HepG2 (cell line): ENCODE measurements around the gene LIME1. TPM values are rescaled to one million over a fixed set of nuclear protein-coding genes. Genes with fewer than 3 reads are reported as not detected.

Experiments used
- ATF4 ChIP-seq, 2 experiments: fragments of 450-650 bp in 1 of 2; sonication (generic) in 1 of 2; formaldehyde crosslinking; IDR thresholded peaks; 2 replicates each; pipeline versions ENCODE4 v1.5.0 to v1.8.0; 2020 to 2022; ENCODE audit warnings: mild to moderate bottlenecking in 1 of 2, missing genetic modification reagents in 1 of 2
- ESRRA ChIP-seq: sonication (generic); formaldehyde crosslinking; IDR thresholded peaks from 2 replicates; pipeline ENCODE4 v1.5.1; 2020; ENCODE audit warnings: mild to moderate bottlenecking, low read depth, missing genetic modification reagents
- ETV5 ChIP-seq: IDR thresholded peaks from 2 replicates; pipeline ENCODE4 v1.6.1; 2018; ENCODE audit warnings: missing biosample characterization, missing genetic modification reagents, inconsistent platforms, borderline replicate concordance
- GABPA ChIP-seq, 2 experiments: IDR thresholded peaks; 2 replicates each; pipeline ENCODE4 v1.6.1; 2011 to 2016; ENCODE audit warnings: low read depth in 2 of 2, low read length in 1 of 2, missing biosample characterization in 1 of 2, missing genetic modification characterization in 1 of 2
- GABPB1 ChIP-seq: IDR thresholded peaks from 2 replicates; pipeline ENCODE4 v1.6.1; 2016; ENCODE audit warnings: mild to moderate bottlenecking, missing genetic modification reagents, moderate library complexity, missing compliant biosample characterization
- HOXA5 ChIP-seq: sonication (generic); formaldehyde crosslinking; IDR thresholded peaks from 2 replicates; pipeline ENCODE4 v1.4.0; 2020; ENCODE audit warnings: missing genetic modification reagents
- IKZF5 ChIP-seq: IDR thresholded peaks from 2 replicates; pipeline ENCODE4 v1.6.1; 2018; ENCODE audit warnings: missing genetic modification reagents, mild to moderate bottlenecking, missing compliant biosample characterization
- KLF12 ChIP-seq: sonication (generic); formaldehyde crosslinking; IDR thresholded peaks from 2 replicates; pipeline ENCODE4 v1.4.0; 2020; ENCODE audit warnings: missing genetic modification reagents, borderline replicate concordance
- PRDM10 ChIP-seq: sonication (generic); formaldehyde crosslinking; IDR thresholded peaks from 2 replicates; pipeline ENCODE4 v1.4.0; 2020; ENCODE audit warnings: low read depth, missing genetic modification reagents
- RARG ChIP-seq: sonication (generic); formaldehyde crosslinking; IDR thresholded peaks from 2 replicates; pipeline ENCODE4 v1.4.0; 2020; ENCODE audit warnings: low read depth, mild to moderate bottlenecking, missing genetic modification reagents
- SIN3B ChIP-seq: fragments of 150-350 bp; IDR thresholded peaks from 2 replicates; pipeline ENCODE4 v1.6.1; 2014; ENCODE audit warnings: low read length
- ZNF12 ChIP-seq: sonication (generic); formaldehyde crosslinking; IDR thresholded peaks from 2 replicates; pipeline ENCODE4 v1.5.0; 2020; ENCODE audit warnings: missing genetic modification reagents
- ZNF142 ChIP-seq: sonication (generic); formaldehyde crosslinking; IDR thresholded peaks from 2 replicates; pipeline ENCODE4 v1.4.0; 2020; ENCODE audit warnings: missing genetic modification reagents
- ZNF468 ChIP-seq: sonication (generic); formaldehyde crosslinking; IDR thresholded peaks from 2 replicates; pipeline ENCODE4 v1.8.0; 2022; ENCODE audit warnings: mild to moderate bottlenecking, moderate library complexity, missing genetic modification reagents
- ZNF501 ChIP-seq: sonication (generic); formaldehyde crosslinking; IDR thresholded peaks from 2 replicates; pipeline ENCODE4 v1.5.1; 2020; ENCODE audit warnings: mild to moderate bottlenecking, moderate library complexity, missing genetic modification reagents
- ZNF678 ChIP-seq: sonication (generic); formaldehyde crosslinking; IDR thresholded peaks from 2 replicates; pipeline ENCODE4 v1.4.0; 2020; ENCODE audit warnings: mild to moderate bottlenecking, missing genetic modification reagents
- polyA plus RNA-seq, 8 experiments: library from polyadenylated mRNA; depleted of rRNA in 3 of 8; stranded (reverse) in 7 of 8; unstranded in 1 of 8; fragments of >200 nt; fragmentation: Illumina TruSeq in 4 of 8; extraction: Trizol in 4 of 8; gene quantifications; 2 replicates each; pipeline versions ENCODE4 v1.2.1 to v1.2.3, GENCODE V29; 2011 to 2016; ENCODE audit warnings: low read depth in 4 of 8, missing spikeins in 1 of 8, mixed read lengths in 1 of 8; ENCODE audit not compliant: insufficient read depth in 1 of 8
- total RNA-seq, 5 experiments: library from RNA; depleted of rRNA; stranded (reverse); fragments of >200 nt; fragmentation: Illumina TruSeq; extraction: Trizol; gene quantifications; 2 replicates each; pipeline ENCODE4 v1.2.3, GENCODE V29; 2016; ENCODE audit warnings: low read depth in 1 of 5

Gene LIME1
- total and polyA plus RNA-seq, 2 of the 13 experiments (the other 11 are each of a cell fraction or from before 2014, with no cell fraction given): 13.0 to 61.5 TPM

GRCh38 chr20:63706027-63706695 is 30.3 kb upstream of the LIME1 start (continued):
- TF ChIP-seq ATF4 (CRISPR knock-in tag; IDR thresholded peaks at IDR 0.05) (no peak), GABPA (IDR thresholded peaks at IDR 0.05; ENCODE audit: low read depth, low read length) (no peak), GABPA (CRISPR knock-in tag; IDR thresholded peaks at IDR 0.05; ENCODE audit: low read depth) (no peak), ZNF468 (no peak), ZNF12 (no peak), RARG (CRISPR knock-in tag) (no peak), PRDM10 (CRISPR knock-in tag) (no peak), IKZF5 (CRISPR knock-in tag) (no peak), ZNF678 (CRISPR knock-in tag) (no peak), SIN3B (no peak), ETV5 (no peak), GABPB1 (no peak), ZNF501 (CRISPR knock-in tag) (no peak), ESRRA (no peak), ZNF142 (no peak), HOXA5 (CRISPR knock-in tag) (no peak), KLF12 (0 out of 2 replicates have a peak, but pooled peaks have one; percentile 13)
